Measurements from ENCODE around the gene DENR. TPM values are rescaled to one million over a fixed set of nuclear protein-coding genes. Genes with fewer than 3 reads are reported as not detected.
"Not testable (repeated sequence)": the region's sequence is repeated elsewhere in the genome, so short reads cannot be mapped to it uniquely, and the experiment has no call there.

DENR gene
- total RNA-seq, 2 experiments from 2014 or later = 42.4 to 81.8 TPM

DNA sequence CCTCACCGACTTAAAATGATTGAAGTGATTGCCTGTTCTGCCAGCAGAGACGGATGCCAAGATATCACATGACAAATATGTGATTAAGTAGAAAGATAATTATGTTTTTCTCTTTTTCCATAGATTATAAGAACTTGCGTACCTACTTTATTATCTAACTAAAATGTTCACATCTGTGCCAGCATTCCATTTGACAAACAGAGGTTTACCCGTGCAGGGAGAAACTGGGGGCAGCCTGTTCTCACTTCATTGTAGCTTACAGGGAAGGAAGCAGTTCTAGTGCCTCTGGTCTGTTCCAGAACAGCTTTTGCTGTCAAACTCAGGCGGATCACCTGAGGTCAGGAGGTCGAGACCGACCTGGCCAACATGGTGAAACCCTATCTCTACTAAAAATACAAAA lies 51.3 kb downstream of the DENR start:
- Histone ChIP-seq H3K27ac (ENCODE audit: low read depth, low read length, poor library complexity, severe bottlenecking) (no peak overlapping the region), H3K4me3 (ENCODE audit: low read depth, low read length, poor library complexity, severe bottlenecking) (no peak overlapping the region), H3K36me3 (ENCODE audit: insufficient read depth, low read length) (no peaks in the 10 kb centered on the region), H3K9me3 (ENCODE audit: low read length) (no peaks in the 10 kb centered on the region), H3K9me2 (ENCODE audit: insufficient read depth, low read length) (no peaks in the 10 kb centered on the region), H4K20me1 (ENCODE audit: insufficient read depth, low read length) (no peaks in the 10 kb centered on the region), H2AFZ (ENCODE audit: low read length) (no peak overlapping the region), H3K4me2 (ENCODE audit: low read length) (no peak overlapping the region), H3K79me2 (ENCODE audit: insufficient read depth, low read depth, low read length) (no peaks in the 10 kb centered on the region), H3K4me1 (ENCODE audit: insufficient read depth, low read length, poor library complexity, severe bottlenecking) (peaks cover 4% of the 10 kb centered on the region)
- ChIA-PET CTCF (ENCODE audit: unreplicated experiment) (no interaction called here), POLR2A (interaction anchor here (1.1 kb wide), 1 partner anchor 10 kb away, joined by 5 read pairs; no protein-coding TSS in a partner anchor)
- DNase-seq (ENCODE audit: low spot score) = no peak
- TF ChIP-seq, protein P1, sequence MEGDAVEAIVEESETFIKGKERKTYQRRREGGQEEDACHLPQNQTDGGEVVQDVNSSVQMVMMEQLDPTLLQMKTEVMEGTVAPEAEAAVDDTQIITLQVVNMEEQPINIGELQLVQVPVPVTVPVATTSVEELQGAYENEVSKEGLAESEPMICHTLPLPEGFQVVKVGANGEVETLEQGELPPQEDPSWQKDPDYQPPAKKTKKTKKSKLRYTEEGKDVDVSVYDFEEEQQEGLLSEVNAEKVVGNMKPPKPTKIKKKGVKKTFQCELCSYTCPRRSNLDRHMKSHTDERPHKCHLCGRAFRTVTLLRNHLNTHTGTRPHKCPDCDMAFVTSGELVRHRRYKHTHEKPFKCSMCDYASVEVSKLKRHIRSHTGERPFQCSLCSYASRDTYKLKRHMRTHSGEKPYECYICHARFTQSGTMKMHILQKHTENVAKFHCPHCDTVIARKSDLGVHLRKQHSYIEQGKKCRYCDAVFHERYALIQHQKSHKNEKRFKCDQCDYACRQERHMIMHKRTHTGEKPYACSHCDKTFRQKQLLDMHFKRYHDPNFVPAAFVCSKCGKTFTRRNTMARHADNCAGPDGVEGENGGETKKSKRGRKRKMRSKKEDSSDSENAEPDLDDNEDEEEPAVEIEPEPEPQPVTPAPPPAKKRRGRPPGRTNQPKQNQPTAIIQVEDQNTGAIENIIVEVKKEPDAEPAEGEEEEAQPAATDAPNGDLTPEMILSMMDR (conservative IDR thresholded peaks at IDR 0.05; ENCODE audit: low read length) = no peak
- TF ChIP-seq EZH2phosphoT487 (IDR thresholded peaks at IDR 0.05; ENCODE audit: borderline replicate concordance, low read depth, low read length) = no peak
- intact Hi-C loops (cut with micrococcal nuclease; ENCODE audit: unreplicated experiment) = no loop called here
- BruUV-seq (replicated peaks) = no TSS peak

DNA sequence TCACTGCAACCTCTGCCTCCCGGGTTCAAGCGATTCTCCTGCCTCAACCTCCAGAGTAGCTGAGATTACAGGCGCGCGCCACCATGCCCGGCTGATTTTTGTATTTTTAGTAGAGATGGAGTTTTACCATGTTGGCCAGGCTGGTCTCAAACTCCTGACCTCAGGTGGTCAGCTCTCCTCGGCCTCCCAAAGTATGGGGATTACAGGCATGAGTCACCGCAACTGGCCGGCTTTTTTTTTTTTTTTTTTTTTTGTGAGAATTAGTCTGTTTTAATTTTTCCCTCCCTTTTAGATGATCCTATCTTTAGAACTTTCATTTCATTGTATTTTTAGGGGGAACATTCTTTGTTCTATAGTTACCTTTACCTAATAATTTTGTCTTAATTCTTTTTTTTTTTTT lies 52.3 kb downstream of the DENR start:
- intact Hi-C loops (cut with micrococcal nuclease; ENCODE audit: unreplicated experiment); H3K9me2 ChIP-seq (ENCODE audit: insufficient read depth, low read length); DNase-seq (ENCODE audit: low spot score); H3K36me3 ChIP-seq (ENCODE audit: insufficient read depth, low read length); H3K79me2 ChIP-seq (ENCODE audit: insufficient read depth, low read depth, low read length); H4K20me1 ChIP-seq (ENCODE audit: insufficient read depth, low read length); H3K27ac ChIP-seq (ENCODE audit: low read depth, low read length, poor library complexity, severe bottlenecking); H2AFZ ChIP-seq (ENCODE audit: low read length); CTCF ChIA-PET (ENCODE audit: unreplicated experiment); H3K4me2 ChIP-seq (ENCODE audit: low read length); H3K4me1 ChIP-seq (ENCODE audit: insufficient read depth, low read length, poor library complexity, severe bottlenecking); H3K4me3 ChIP-seq (ENCODE audit: low read depth, low read length, poor library complexity, severe bottlenecking); H3K9me3 ChIP-seq (ENCODE audit: low read length); BruUV-seq (replicated peaks): not testable (repeated sequence)
- POLR2A ChIA-PET = interaction anchor here (0.6 to 1.0 kb wide), 3 partner anchors 27 to 427 kb away, joined by 3 to 10 read pairs (median 3); no protein-coding TSS in a partner anchor

DNA sequence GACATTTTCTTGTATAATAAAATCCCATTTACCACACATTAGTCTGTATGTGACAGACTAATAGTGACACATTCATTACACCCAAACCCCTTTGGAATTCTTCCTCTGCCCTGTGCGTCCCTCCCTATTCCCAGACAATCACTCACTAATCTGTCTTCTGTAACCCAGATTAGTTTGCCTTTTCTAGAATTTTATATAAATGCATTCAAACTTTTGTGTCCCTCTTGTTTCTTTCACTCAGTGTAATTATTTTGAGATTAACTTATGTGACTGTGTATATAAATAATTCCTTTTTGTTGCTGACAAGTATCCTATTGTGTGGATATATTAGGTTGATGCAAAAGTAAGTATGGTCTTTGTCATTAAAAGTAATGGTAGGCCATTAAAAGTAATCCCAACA lies 55.0 kb downstream of the DENR start:
- Histone ChIP-seq H3K4me3 (ENCODE audit: low read depth, low read length, poor library complexity, severe bottlenecking) (no peak overlapping the region), H2AFZ (ENCODE audit: low read length) (no peak overlapping the region), H3K36me3 (ENCODE audit: insufficient read depth, low read length) (no peaks in the 10 kb centered on the region), H3K79me2 (ENCODE audit: insufficient read depth, low read depth, low read length) (no peaks in the 10 kb centered on the region), H3K9me2 (ENCODE audit: insufficient read depth, low read length) (no peaks in the 10 kb centered on the region), H3K4me1 (ENCODE audit: insufficient read depth, low read length, poor library complexity, severe bottlenecking) (peaks cover 4% of the 10 kb centered on the region), H3K4me2 (ENCODE audit: low read length) (no peak overlapping the region), H4K20me1 (ENCODE audit: insufficient read depth, low read length) (no peaks in the 10 kb centered on the region), H3K27ac (ENCODE audit: low read depth, low read length, poor library complexity, severe bottlenecking) (no peak overlapping the region), H3K9me3 (ENCODE audit: low read length) (no peaks in the 10 kb centered on the region)
- ChIA-PET CTCF (ENCODE audit: unreplicated experiment) (no interaction called here), POLR2A (no interaction called here)
- DNase-seq (ENCODE audit: low spot score) = no peak
- TF ChIP-seq, protein P1 (conservative IDR thresholded peaks at IDR 0.05; ENCODE audit: low read length) = no peak
- TF ChIP-seq EZH2phosphoT487 (IDR thresholded peaks at IDR 0.05; ENCODE audit: borderline replicate concordance, low read depth, low read length) = no peak
- intact Hi-C loops (cut with micrococcal nuclease; ENCODE audit: unreplicated experiment) = no loop called here
- no TSS peak for BruUV-seq (replicated peaks)

Data from OCI-LY7 (cell line).